Ectodermal cell (in vitro differentiated cells): ENCODE measurements around the gene PKIG.

Source experiments
- H3K27ac ChIP-seq: 2 replicates; pipeline ENCODE4 v1.7.0; 2013; ENCODE audit warnings: mild to moderate bottlenecking, low read depth, low read length; ENCODE audit not compliant: insufficient read depth, poor library complexity, severe bottlenecking
- H3K27me3 ChIP-seq: 2 replicates; pipeline ENCODE4 v1.7.0; 2013; ENCODE audit warnings: mild to moderate bottlenecking, low read length; ENCODE audit not compliant: insufficient read depth, control insufficient read depth, poor library complexity, severe bottlenecking
- H3K36me3 ChIP-seq: one replicate; pipeline ENCODE4 v1.7.0; 2013; ENCODE audit warnings: low read length; ENCODE audit not compliant: control insufficient read depth, insufficient read depth
- H3K4me1 ChIP-seq: one replicate; pipeline ENCODE4 v1.7.0; 2013; ENCODE audit warnings: low read length; ENCODE audit not compliant: control insufficient read depth, insufficient read depth
- H3K4me3 ChIP-seq: 2 replicates; pipeline ENCODE4 v1.7.0; 2013; ENCODE audit warnings: low read depth, low read length, control low read depth; ENCODE audit not compliant: insufficient read depth
- H3K9me3 ChIP-seq: 2 replicates; pipeline ENCODE4 v1.7.0; 2013; ENCODE audit warnings: mild to moderate bottlenecking, low read length, moderate library complexity; ENCODE audit not compliant: control insufficient read depth
- WGBS, 2 experiments: methylation state at CpG; one replicate each; pipeline ENCODE4 v1.1.7; 2013; ENCODE audit warnings: missing lambda C conversion rate in 2 of 2; 5-methylcytosine and 5-hydroxymethylcytosine counted together

The PKIG gene

GRCh38 chr20:44646023-44646640 is 63.8 kb downstream of the PKIG start:
- H3K36me3 ChIP-seq = no peaks in the 10 kb centered on the region
- H3K27me3 ChIP-seq = peaks cover 4% of the 10 kb centered on the region
- peaks cover 30% of the 10 kb centered on the region for H3K4me1 ChIP-seq
- peak overlapping the region; percentile 80 for H3K27ac ChIP-seq
- H3K9me3 ChIP-seq = no peaks in the 10 kb centered on the region
- WGBS, 2 experiments = 23 to 34% methylated on average over 4 of the region's 4 CpGs
- no peak overlapping the region for H3K4me3 ChIP-seq

GRCh38 chr20:44646641-44647274 is 64.4 kb downstream of the PKIG start:
- no peak overlapping the region for H3K4me3 ChIP-seq
- peaks cover 30% of the 10 kb centered on the region for H3K4me1 ChIP-seq
- 89 to 94% methylated on average over 10 of the region's 10 CpGs for WGBS, 2 experiments

DNA sequence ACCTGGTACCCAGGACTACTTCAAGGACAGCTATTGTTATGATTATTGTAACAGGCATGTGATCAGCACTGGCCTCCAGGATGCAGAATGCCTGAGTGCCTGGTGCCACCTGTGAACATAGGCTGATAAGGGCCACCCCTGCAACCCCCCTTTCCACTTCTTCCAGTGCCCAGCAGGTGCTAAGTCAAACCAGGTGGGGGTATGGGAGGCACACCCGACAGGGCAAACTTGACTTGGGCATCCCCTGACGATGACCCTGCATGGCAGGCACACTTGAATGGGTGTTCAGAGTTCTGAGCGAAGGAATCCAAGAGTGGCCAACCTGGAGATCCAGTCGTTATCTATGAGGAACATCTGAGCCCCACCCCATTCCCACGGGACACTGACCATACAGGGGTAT is 65.7 kb downstream of the PKIG start:
- H3K27ac ChIP-seq = no peak overlapping the region
- peaks cover 20% of the 10 kb centered on the region for H3K4me1 ChIP-seq
- H3K9me3 ChIP-seq = no peaks in the 10 kb centered on the region
- H3K36me3 ChIP-seq = no peaks in the 10 kb centered on the region
- H3K4me3 ChIP-seq = no peak overlapping the region
- 91 to 92% methylated on average over 5 of the region's 5 CpGs for WGBS, 2 experiments
- H3K27me3 ChIP-seq = peaks cover 21% of the 10 kb centered on the region

More at GRCh38 chr20:44646641-44647274, 64.4 kb downstream of the PKIG start:
- Histone ChIP-seq H3K36me3 (no peaks in the 10 kb centered on the region), H3K27ac (peak overlapping the region; percentile 80), H3K9me3 (no peaks in the 10 kb centered on the region), H3K27me3 (peaks cover 8% of the 10 kb centered on the region)

- H3K27ac ChIP-seq = no peak overlapping the region
- no peak overlapping the region for H3K4me3 ChIP-seq
- peaks cover 15% of the 10 kb centered on the region for H3K4me1 ChIP-seq
- WGBS, 2 experiments = 68 to 75% methylated on average over 7 of the region's 7 CpGs
- no peaks in the 10 kb centered on the region for H3K36me3 ChIP-seq
- H3K9me3 ChIP-seq = no peaks in the 10 kb centered on the region
- H3K27me3 ChIP-seq = peaks cover 25% of the 10 kb centered on the region
Measured at GRCh38 chr20:44648579-44648978, 66.2 kb downstream of the PKIG start.

GRCh38 chr20:44649126-44649525 is 66.7 kb downstream of the PKIG start:
- WGBS, 2 experiments = 90% methylated on average over 3 of the region's 3 CpGs
- Histone ChIP-seq H3K9me3 (no peaks in the 10 kb centered on the region), H3K27ac (no peak overlapping the region), H3K4me3 (no peak overlapping the region), H3K36me3 (no peaks in the 10 kb centered on the region), H3K4me1 (peaks cover 11% of the 10 kb centered on the region), H3K27me3 (peaks cover 25% of the 10 kb centered on the region)

GRCh38 chr20:44649976-44650375 is 67.6 kb downstream of the PKIG start:
- no peak overlapping the region for H3K4me3 ChIP-seq
- peaks cover 3% of the 10 kb centered on the region for H3K4me1 ChIP-seq
- 82 to 85% methylated on average over 6 of the region's 6 CpGs for whole genome bisulfite sequencing, 2 experiments
- no peaks in the 10 kb centered on the region for H3K9me3 ChIP-seq
- peaks cover 25% of the 10 kb centered on the region for H3K27me3 ChIP-seq
- no peak overlapping the region for H3K27ac ChIP-seq
- no peaks in the 10 kb centered on the region for H3K36me3 ChIP-seq

GRCh38 chr20:44650771-44651433 is 68.5 kb downstream of the PKIG start:
- H3K36me3 ChIP-seq = no peaks in the 10 kb centered on the region
- H3K27me3 ChIP-seq = peaks cover 25% of the 10 kb centered on the region
- peak overlapping the region; percentile 66 for H3K4me3 ChIP-seq
- H3K4me1 ChIP-seq = peaks cover 1% of the 10 kb centered on the region
- H3K9me3 ChIP-seq = no peaks in the 10 kb centered on the region
- WGBS, 2 experiments = 52 to 55% methylated on average over 24 of the region's 24 CpGs
- H3K27ac ChIP-seq = no peak overlapping the region

DNA sequence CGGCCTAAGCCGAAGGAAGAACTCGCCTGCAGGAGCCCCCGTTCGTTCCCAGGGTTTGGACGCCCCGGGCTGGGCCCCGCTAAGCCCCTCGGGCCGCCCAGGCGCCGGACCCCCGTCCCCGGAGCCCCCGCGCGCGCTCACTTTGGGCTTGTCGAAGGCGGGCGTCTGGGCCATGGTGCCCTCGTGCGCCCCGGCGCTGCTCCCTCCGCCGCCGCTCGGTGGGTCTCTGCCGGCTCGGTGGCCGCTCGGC is 69.0 kb downstream of the PKIG start:
- H3K36me3 ChIP-seq = no peaks in the 10 kb centered on the region
- no peak overlapping the region for H3K27ac ChIP-seq
- peaks cover 5% of the 10 kb centered on the region for H3K4me1 ChIP-seq
- H3K27me3 ChIP-seq = peaks cover 25% of the 10 kb centered on the region
- 0 to 1% methylated on average over 33 of the region's 33 CpGs for WGBS, 2 experiments
- H3K4me3 ChIP-seq = peak overlapping the region; percentile 66
- H3K9me3 ChIP-seq = no peaks in the 10 kb centered on the region

- whole genome bisulfite sequencing, 2 experiments = 0 to 1% methylated on average over 68 of the region's 68 CpGs
- Histone ChIP-seq H3K27ac (no peak within 1 kb of the TSS), H3K27me3 (peaks cover 25% of the 10 kb centered on the region)
Measured at GRCh38 chr20:44651684-44652423, 69.5 kb downstream of the PKIG start, which contains the start of gene ADA. Gene ADA, minus strand, starts transcription at chr20:44651699. Its CDS starts 92 bp downstream, at chr20:44651607.

GRCh38 chr20:44653546-44653945 is 71.2 kb downstream of the PKIG start:
- Histone ChIP-seq H3K4me1 (peaks cover 5% of the 10 kb centered on the region), H3K4me3 (no peak overlapping the region), H3K36me3 (no peaks in the 10 kb centered on the region), H3K9me3 (no peaks in the 10 kb centered on the region), H3K27me3 (peaks cover 25% of the 10 kb centered on the region), H3K27ac (no peak overlapping the region)
- WGBS, 2 experiments = 85% methylated on average over 2 of the region's 2 CpGs

More at GRCh38 chr20:44651684-44652423, 69.5 kb downstream of the PKIG start, which contains the start of gene ADA:
- no peaks in the 10 kb centered on the region for H3K9me3 ChIP-seq
- H3K36me3 ChIP-seq = no peaks in the 10 kb centered on the region
- H3K4me1 ChIP-seq = peaks cover 5% of the 10 kb centered on the region
- H3K4me3 ChIP-seq = peak within 1 kb of the TSS; percentile 66
